Prostate gland (tissue), 2 donors: ENCODE measurements around the gene PRKAG3. TPM values are rescaled to one million over a fixed set of nuclear protein-coding genes. Genes with fewer than 3 reads are reported as not detected.

Experiments
- DNase-seq: peaks from one replicate; pipeline ENCODE4 v3.0.0-alpha.2; 2019; ENCODE audit warnings: low spot score
- H3K27ac ChIP-seq, 2 donors: fragments of 200-600 bp; sonication (generic); 2 replicates each; pipeline ENCODE4 v1.5.1; 2017 to 2019
- H3K27me3 ChIP-seq: fragments of 200-600 bp; sonication (generic); replicated peaks from 2 replicates; pipeline ENCODE4 v1.5.1; 2019; ENCODE audit not compliant: insufficient read depth
- H3K36me3 ChIP-seq, 2 donors: fragments of 200-600 bp; sonication (generic); 1 replicate in 1 of 2; 2 replicates in 1 of 2; pipeline versions ENCODE4 v1.5.1 to v1.8.1; 2017 to 2019
- H3K4me1 ChIP-seq: fragments of 200-600 bp; sonication (generic); replicated peaks from 2 replicates; pipeline ENCODE4 v1.5.1; 2019
- H3K4me3 ChIP-seq, 2 donors: fragments of 200-600 bp; sonication (generic); 2 replicates each; pipeline ENCODE4 v1.5.1; 2017 to 2019
- H3K9me3 ChIP-seq: fragments of 200-600 bp; sonication (generic); 2 replicates; pipeline ENCODE4 v1.5.1; 2017
- CTCF ChIP-seq, 4 experiments: fragments of 200-600 bp in 2 of 4; fragments of 450-650 bp in 2 of 4; sonication (generic) in 2 of 4; IDR thresholded peaks; 1 replicate in 3 of 4; 2 replicates in 1 of 4; pipeline ENCODE4 v1.5.1; 2016 to 2019; ENCODE audit warnings: antibody characterized with exemption in 4 of 4, mild to moderate bottlenecking in 2 of 4, moderate library complexity in 2 of 4
- POLR2A ChIP-seq: fragments of 450-650 bp; IDR thresholded peaks from one replicate; pipeline ENCODE4 v1.6.1; 2016; ENCODE audit warnings: antibody characterized with exemption, mild to moderate bottlenecking
- POLR2AphosphoS5 ChIP-seq: sonication (generic); formaldehyde crosslinking; IDR thresholded peaks from one replicate; pipeline ENCODE4 v1.6.1; 2017; ENCODE audit warnings: antibody characterized with exemption
- WGBS: methylation state at CpG from one replicate; pipeline ENCODE4 v1.1.5; 2018; 5-methylcytosine and 5-hydroxymethylcytosine counted together
- intact Hi-C: fragments of 100-400 bp; cut with DNase I; formaldehyde crosslinking; loops from one replicate; pipeline ENCODE4 v1.14.2; 2022
- total RNA-seq, 2 donors: library from RNA; depleted of rRNA; stranded (reverse); fragments of >200 nt; gene quantifications; one replicate each; pipeline ENCODE4 v1.1.0, GENCODE V29; 2016

PRKAG3 gene
- total RNA-seq, 2 donors from 2014 or later: 0.14 TPM; not detected in 1

- Histone ChIP-seq H3K9me3 (no peaks in the 10 kb centered on the region), H3K4me3 (no peak overlapping the region), H3K27ac (no peak overlapping the region), H3K36me3 (no peaks in the 10 kb centered on the region), H3K4me1 (no peaks in the 10 kb centered on the region), H3K27me3 (no peaks in the 10 kb centered on the region)
- no peak for TF ChIP-seq POLR2A
- no peak for TF ChIP-seq CTCF (IDR thresholded peaks at IDR 0.05)
- no peak for TF ChIP-seq POLR2AphosphoS5
- WGBS: 58% methylated on average over 4 of the region's 4 CpGs
- DNase-seq: no peak
- intact Hi-C loops: no loop called here
These were observed 33.8 kb upstream of the PRKAG3 start for GRCh38 chr2:218865396-218865795.

GRCh38 chr2:218863021-218863520 is 31.5 kb upstream of the PRKAG3 start:
- Histone ChIP-seq H3K4me1 (no peaks in the 10 kb centered on the region), H3K36me3 (no peaks in the 10 kb centered on the region), H3K4me3 (no peak overlapping the region), H3K27ac (no peak overlapping the region), H3K9me3 (no peaks in the 10 kb centered on the region), H3K27me3 (no peaks in the 10 kb centered on the region)
- DNase-seq: no peak
- no peak for TF ChIP-seq POLR2AphosphoS5
- TF ChIP-seq POLR2A: no peak
- no peak for TF ChIP-seq CTCF (IDR thresholded peaks at IDR 0.05)
- intact Hi-C loops: no loop called here
- 69% methylated on average over 3 of the region's 3 CpGs for WGBS

DNA sequence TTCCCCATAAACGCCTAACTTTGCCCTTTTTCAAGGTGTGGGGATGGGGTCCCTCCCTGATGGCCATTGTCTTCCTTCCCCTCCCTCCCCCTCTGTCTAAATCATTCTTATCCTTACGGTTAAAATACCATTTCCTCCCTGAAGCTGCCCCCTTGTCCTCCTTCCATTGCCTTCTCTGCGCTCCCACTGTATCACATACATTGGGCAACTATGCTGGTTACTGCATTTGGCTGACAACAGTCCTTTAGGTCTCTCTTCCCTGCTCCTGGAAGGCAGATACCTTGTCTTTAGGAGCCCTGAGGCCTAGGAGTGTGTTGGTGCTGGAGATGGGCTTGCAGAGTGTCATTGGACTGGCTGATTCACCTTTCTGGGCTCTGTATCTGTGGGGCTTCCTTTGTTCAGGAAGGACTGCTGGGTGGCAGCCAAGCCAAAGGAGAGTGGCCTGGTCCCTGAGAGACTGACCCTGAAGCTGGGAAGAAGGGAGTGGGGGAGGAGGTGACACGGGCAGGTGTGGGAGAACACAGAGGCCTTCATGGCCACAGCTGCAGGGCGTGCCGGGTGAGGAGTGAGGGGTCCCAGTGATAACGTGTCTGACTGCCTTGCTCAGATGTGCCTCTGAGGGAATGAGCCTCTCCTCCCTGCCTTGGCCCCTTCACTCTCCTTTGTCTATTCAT is 30.2 kb upstream of the PRKAG3 start:
- H3K4me1 ChIP-seq: no peaks in the 10 kb centered on the region
- H3K27me3 ChIP-seq: no peaks in the 10 kb centered on the region
- H3K27ac ChIP-seq: no peak overlapping the region
- TF ChIP-seq POLR2A (no peak), POLR2AphosphoS5 (no peak), CTCF (IDR thresholded peaks at IDR 0.05) (no peak)
- no peaks in the 10 kb centered on the region for H3K9me3 ChIP-seq
- DNase-seq: no peak
- 71% methylated on average over 7 of the region's 7 CpGs for WGBS
- intact Hi-C loops: no loop called here
- no peak overlapping the region for H3K4me3 ChIP-seq
- H3K36me3 ChIP-seq: no peaks in the 10 kb centered on the region

GRCh38 chr2:218860950-218861381 is 29.4 kb upstream of the PRKAG3 start:
- Histone ChIP-seq H3K27me3 (no peaks in the 10 kb centered on the region), H3K9me3 (no peaks in the 10 kb centered on the region), H3K4me1 (no peaks in the 10 kb centered on the region), H3K27ac (no peak overlapping the region), H3K36me3 (no peaks in the 10 kb centered on the region), H3K4me3 (no peak overlapping the region)
- TF ChIP-seq POLR2AphosphoS5 (peak; percentile 73), CTCF (IDR thresholded peaks at IDR 0.05) (no peak)
- intact Hi-C loops: no loop called here
- peak; percentile 80 for DNase-seq
- WGBS: 3% methylated on average over 21 of the region's 21 CpGs
